K562 (cell line): ENCODE results near the gene SPTLC1. TPM values are rescaled to one million over a fixed set of nuclear protein-coding genes. Genes with fewer than 3 reads are reported as not detected.
A peak's percentile ranks its signal among the peaks of the same experiment; 100 is the strongest.

Source experiments
- HDGF ChIP-seq: fragments of 450-650 bp; IDR thresholded peaks from 2 replicates; pipeline ENCODE4 v1.6.1; 2016
- KAT7 ChIP-seq: sonication (generic); formaldehyde crosslinking; IDR thresholded peaks from 2 replicates; pipeline ENCODE4 v1.8.0; 2022; ENCODE audit warnings: missing genetic modification reagents, mild to moderate bottlenecking, borderline replicate concordance
- RAD21 ChIP-seq, 2 experiments: fragments of 250-450 bp in 1 of 2; fragments of 450-650 bp in 1 of 2; sonication (Bioruptor Pico) in 1 of 2; formaldehyde crosslinking in 1 of 2; IDR thresholded peaks in 1 of 2; conservative IDR thresholded peaks in 1 of 2; 2 replicates each; pipeline versions ENCODE4 v1.4.0 to v1.8.0; 2020 to 2022; ENCODE audit warnings: mild to moderate bottlenecking in 2 of 2, moderate library complexity in 1 of 2
- ZBED1 ChIP-seq: IDR thresholded peaks from 2 replicates; pipeline ENCODE4 v1.6.1; 2014
- ZNF3 ChIP-seq: fragments of 250-450 bp; sonication (Bioruptor Pico); IDR thresholded peaks from 2 replicates; pipeline ENCODE4 v1.5.0; 2021; ENCODE audit warnings: mild to moderate bottlenecking, moderate library complexity
- polyA plus RNA-seq, 8 experiments: library from polyadenylated mRNA; depleted of rRNA in 4 of 8; stranded (reverse) in 5 of 8; unstranded in 3 of 8; fragments of >200 nt; fragmentation: Nextera tagmentation in 2 of 8; fragmentation: Illumina TruSeq in 1 of 8; extraction: Ambion mirVana in 2 of 8; extraction: Trizol in 1 of 8; gene quantifications; 2 replicates each; pipeline versions ENCODE4 v1.2.1 to v1.2.3, GENCODE V29; 2011 to 2014; ENCODE audit warnings: inconsistent platforms in 1 of 8, missing spikeins in 1 of 8
- total RNA-seq, 7 experiments: library from RNA; depleted of rRNA in 6 of 7; stranded (reverse); fragments of >200 nt in 6 of 7; fragmentation: Illumina TruSeq in 2 of 7; extraction: Trizol in 2 of 7; gene quantifications; 2 replicates each; pipeline versions ENCODE4 v1.2.1 to v1.2.3, GENCODE V29; 2011 to 2021; ENCODE audit warnings: low replicate concordance in 1 of 7
- TF ChIP-seq, protein P1 (sequence below): sonication (generic); formaldehyde crosslinking; IDR thresholded peaks from 2 replicates; pipeline ENCODE4 v1.8.1; 2022; ENCODE audit warnings: missing genetic modification reagents
- TF ChIP-seq, protein P2 (sequence below): IDR thresholded peaks from 2 replicates; pipeline ENCODE4 v1.6.1; 2011; ENCODE audit warnings: borderline replicate concordance, low read depth, mild to moderate bottlenecking, moderate library complexity, low read length; ENCODE audit not compliant: insufficient read depth, poor library complexity, severe bottlenecking

SPTLC1 gene
- total and polyA plus RNA-seq, 9 of the 15 experiments (the other 6 are each of a cell fraction or from before 2014, with no cell fraction given), result 58.8 to 125 (median 84.5) TPM

DNA sequence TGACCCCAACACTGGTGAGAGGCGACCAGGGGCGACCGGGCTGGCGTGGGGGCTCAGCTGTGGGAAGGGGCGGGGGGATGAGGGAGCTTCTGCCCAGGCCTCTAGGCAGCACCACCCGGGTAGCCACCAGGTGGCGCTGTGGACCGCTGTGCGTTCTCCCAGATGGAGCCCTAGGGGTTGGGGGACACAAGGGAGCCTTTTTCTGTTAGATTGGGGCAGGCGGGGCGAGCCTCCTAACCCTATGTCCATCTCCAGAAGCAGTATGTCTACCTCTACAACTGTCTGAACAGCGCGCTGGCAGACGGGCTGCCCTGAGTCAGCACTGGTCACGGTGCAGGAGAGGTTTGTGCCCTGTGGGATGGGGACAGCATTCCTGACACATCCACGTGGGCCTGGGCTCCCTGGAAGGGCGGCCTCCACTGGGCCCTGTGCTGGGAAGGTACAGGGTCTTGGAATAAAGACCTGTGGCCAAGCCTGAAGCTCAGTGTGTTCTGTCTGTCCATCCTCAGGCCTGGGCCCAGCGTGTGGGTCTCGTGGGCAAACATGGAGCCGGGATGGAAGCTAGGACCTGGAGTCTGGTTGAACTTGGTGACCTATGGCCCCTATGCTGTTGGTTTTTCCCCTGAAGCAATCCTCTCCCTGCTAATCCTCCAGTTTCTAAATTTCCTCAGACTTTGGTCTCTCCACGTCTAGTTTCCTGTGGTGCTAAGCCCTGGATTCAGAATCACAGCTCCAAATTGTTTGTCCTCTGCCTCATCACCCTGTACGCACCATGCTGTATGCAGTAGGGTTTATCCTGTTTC is 23.1 kb upstream of the SPTLC1 start (continued):
- TF ChIP-seq, protein P1, sequence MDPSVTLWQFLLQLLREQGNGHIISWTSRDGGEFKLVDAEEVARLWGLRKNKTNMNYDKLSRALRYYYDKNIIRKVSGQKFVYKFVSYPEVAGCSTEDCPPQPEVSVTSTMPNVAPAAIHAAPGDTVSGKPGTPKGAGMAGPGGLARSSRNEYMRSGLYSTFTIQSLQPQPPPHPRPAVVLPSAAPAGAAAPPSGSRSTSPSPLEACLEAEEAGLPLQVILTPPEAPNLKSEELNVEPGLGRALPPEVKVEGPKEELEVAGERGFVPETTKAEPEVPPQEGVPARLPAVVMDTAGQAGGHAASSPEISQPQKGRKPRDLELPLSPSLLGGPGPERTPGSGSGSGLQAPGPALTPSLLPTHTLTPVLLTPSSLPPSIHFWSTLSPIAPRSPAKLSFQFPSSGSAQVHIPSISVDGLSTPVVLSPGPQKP, result no peak
- TF ChIP-seq HDGF (no peak), ZBED1 (no peak), RAD21 (CRISPR knock-in tag; conservative IDR thresholded peaks at IDR 0.05 in 1 of 2, IDR thresholded peaks at IDR 0.05 in 1 of 2) (peak; percentile 69 to 83), KAT7 (CRISPR knock-in tag) (no peak), ZNF3 (CRISPR knock-in tag) (no peak)
- TF ChIP-seq, protein P2, sequence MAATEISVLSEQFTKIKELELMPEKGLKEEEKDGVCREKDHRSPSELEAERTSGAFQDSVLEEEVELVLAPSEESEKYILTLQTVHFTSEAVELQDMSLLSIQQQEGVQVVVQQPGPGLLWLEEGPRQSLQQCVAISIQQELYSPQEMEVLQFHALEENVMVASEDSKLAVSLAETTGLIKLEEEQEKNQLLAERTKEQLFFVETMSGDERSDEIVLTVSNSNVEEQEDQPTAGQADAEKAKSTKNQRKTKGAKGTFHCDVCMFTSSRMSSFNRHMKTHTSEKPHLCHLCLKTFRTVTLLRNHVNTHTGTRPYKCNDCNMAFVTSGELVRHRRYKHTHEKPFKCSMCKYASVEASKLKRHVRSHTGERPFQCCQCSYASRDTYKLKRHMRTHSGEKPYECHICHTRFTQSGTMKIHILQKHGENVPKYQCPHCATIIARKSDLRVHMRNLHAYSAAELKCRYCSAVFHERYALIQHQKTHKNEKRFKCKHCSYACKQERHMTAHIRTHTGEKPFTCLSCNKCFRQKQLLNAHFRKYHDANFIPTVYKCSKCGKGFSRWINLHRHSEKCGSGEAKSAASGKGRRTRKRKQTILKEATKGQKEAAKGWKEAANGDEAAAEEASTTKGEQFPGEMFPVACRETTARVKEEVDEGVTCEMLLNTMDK, result peak; percentile 25
